Endometrial microvascular endothelial cells (primary cell): ENCODE data around the gene BPIFB2. TPM values are rescaled to one million over a fixed set of nuclear protein-coding genes. Genes with fewer than 3 reads are reported as not detected.

Experiments
- in situ Hi-C: cut with HindIII; loops from 2 replicates; pipeline ENCODE4 v1.10.0; 2017; ENCODE audit warnings: low sequenced_read_pairs, low pct_unique_long_range_greater_than_20kb; ENCODE audit errors: inconsistent ontology term
- total RNA-seq: library from RNA; depleted of rRNA; stranded (reverse); fragments of >200 nt; gene quantifications from one replicate; pipeline ENCODE4 v1.2.3, GENCODE V29; 2015; ENCODE audit errors: inconsistent ontology term

BPIFB2 gene
- total RNA-seq, 1 donor from 2014 or later = not detected

GRCh38 chr20:33054381-33054780, 46.9 kb downstream of the BPIFB2 start:
- in situ Hi-C loops = no loop called here

GRCh38 chr20:33054791-33055190, 47.3 kb downstream of the BPIFB2 start:
- in situ Hi-C loops = no loop called here

- in situ Hi-C loops = no loop called here
Measured at GRCh38 chr20:33059136-33059535, 51.6 kb downstream of the BPIFB2 start.

GRCh38 chr20:33059741-33060390, 52.4 kb downstream of the BPIFB2 start:
- in situ Hi-C loops = no loop called here

- in situ Hi-C loops = no loop called here
Measured at GRCh38 chr20:33061658-33062028, 54.1 kb downstream of the BPIFB2 start.

- in situ Hi-C loops = no loop called here
Measured at GRCh38 chr20:33062105-33062824, 54.8 kb downstream of the BPIFB2 start.

- in situ Hi-C loops = no loop called here
Measured at GRCh38 chr20:33062825-33063149, 55.3 kb downstream of the BPIFB2 start.

- in situ Hi-C loops = no loop called here
Measured at GRCh38 chr20:33063271-33063670, 55.8 kb downstream of the BPIFB2 start.

- in situ Hi-C loops = no loop called here
Measured at GRCh38 chr20:33064572-33065287, 57.2 kb downstream of the BPIFB2 start.

GRCh38 chr20:33065785-33066184, 58.3 kb downstream of the BPIFB2 start:
- in situ Hi-C loops = no loop called here

- in situ Hi-C loops = no loop called here
Measured at GRCh38 chr20:33067806-33068205, 60.3 kb downstream of the BPIFB2 start.

- in situ Hi-C loops = no loop called here
Measured at GRCh38 chr20:33068251-33068939, 60.9 kb downstream of the BPIFB2 start.

- in situ Hi-C loops = no loop called here
Measured at GRCh38 chr20:33069673-33070072, 62.2 kb downstream of the BPIFB2 start.

GRCh38 chr20:33070111-33071053, 62.9 kb downstream of the BPIFB2 start:
- in situ Hi-C loops = no loop called here

GRCh38 chr20:33071198-33071597, 63.7 kb downstream of the BPIFB2 start:
- in situ Hi-C loops = no loop called here

GRCh38 chr20:33072362-33072761, 64.9 kb downstream of the BPIFB2 start:
- in situ Hi-C loops = no loop called here

GRCh38 chr20:33072813-33073212, 65.3 kb downstream of the BPIFB2 start:
- in situ Hi-C loops = no loop called here
